ENCODE data around the gene RAET1E. TPM values are rescaled to one million over a fixed set of nuclear protein-coding genes. Genes with fewer than 3 reads are reported as not detected.

The RAET1E gene
- total RNA-seq, 1 donor from 2014 or later = not detected

GRCh38 chr6:149885888-149886287 is 12.0 kb downstream of the RAET1E start:
- Mint-ChIP-seq H3K4me1 (no peaks in the 10 kb centered on the region), H3K27ac (no peak overlapping the region), H3K4me3 (no peak overlapping the region), H3K27me3 (peaks cover 29% of the 10 kb centered on the region), H3K9me3 (no peaks in the 10 kb centered on the region), H3K36me3 (ENCODE audit: low read depth) (no peaks in the 10 kb centered on the region)
- intact Hi-C loops (cut with micrococcal nuclease) = no loop called here
- no peak for DNase-seq

GRCh38 chr6:149884617-149885016 is 13.3 kb downstream of the RAET1E start:
- no peaks in the 10 kb centered on the region for H3K36me3 Mint-ChIP-seq (ENCODE audit: low read depth)
- H3K27me3 Mint-ChIP-seq = peaks cover 39% of the 10 kb centered on the region
- H3K4me1 Mint-ChIP-seq = no peaks in the 10 kb centered on the region
- intact Hi-C loops (cut with micrococcal nuclease) = no loop called here
- H3K4me3 Mint-ChIP-seq = no peak overlapping the region
- H3K27ac Mint-ChIP-seq = no peak overlapping the region
- DNase-seq = no peak
- H3K9me3 Mint-ChIP-seq = no peaks in the 10 kb centered on the region

- Mint-ChIP-seq H3K4me1 (no peaks in the 10 kb centered on the region), H3K9me3 (no peaks in the 10 kb centered on the region), H3K4me3 (no peak overlapping the region), H3K36me3 (ENCODE audit: low read depth) (no peaks in the 10 kb centered on the region), H3K27ac (no peak overlapping the region), H3K27me3 (peaks cover 40% of the 10 kb centered on the region)
- DNase-seq = no peak
- intact Hi-C loops (cut with micrococcal nuclease) = no loop called here
Observed at GRCh38 chr6:149884215-149884614, 13.7 kb downstream of the RAET1E start.

GRCh38 chr6:149881860-149882259 is 16.1 kb downstream of the RAET1E start:
- no peak overlapping the region for H3K27ac Mint-ChIP-seq

GRCh38 chr6:149881066-149881766 is 16.7 kb downstream of the RAET1E start:
- intact Hi-C loops (cut with micrococcal nuclease) = no loop called here
- no peak overlapping the region for H3K27ac Mint-ChIP-seq
- no peak overlapping the region for H3K4me3 Mint-ChIP-seq
- no peaks in the 10 kb centered on the region for H3K36me3 Mint-ChIP-seq (ENCODE audit: low read depth)
- H3K4me1 Mint-ChIP-seq = no peaks in the 10 kb centered on the region
- no peaks in the 10 kb centered on the region for H3K9me3 Mint-ChIP-seq
- no peak for DNase-seq
- H3K27me3 Mint-ChIP-seq = peaks cover 48% of the 10 kb centered on the region

More at GRCh38 chr6:149881860-149882259, 16.1 kb downstream of the RAET1E start:
- no peaks in the 10 kb centered on the region for H3K36me3 Mint-ChIP-seq (ENCODE audit: low read depth)
- H3K9me3 Mint-ChIP-seq = no peaks in the 10 kb centered on the region
- intact Hi-C loops (cut with micrococcal nuclease) = no loop called here
- H3K27me3 Mint-ChIP-seq = peaks cover 47% of the 10 kb centered on the region
- no peak for DNase-seq
- H3K4me1 Mint-ChIP-seq = no peaks in the 10 kb centered on the region
- H3K4me3 Mint-ChIP-seq = no peak overlapping the region

- H3K36me3 Mint-ChIP-seq (ENCODE audit: low read depth) = no peaks in the 10 kb centered on the region
- DNase-seq = no peak
- H3K4me3 Mint-ChIP-seq = no peak overlapping the region
- H3K9me3 Mint-ChIP-seq = no peaks in the 10 kb centered on the region
- no peaks in the 10 kb centered on the region for H3K4me1 Mint-ChIP-seq
- H3K27ac Mint-ChIP-seq = no peak overlapping the region
- intact Hi-C loops (cut with micrococcal nuclease) = no loop called here
- peaks cover 61% of the 10 kb centered on the region for H3K27me3 Mint-ChIP-seq
Observed at GRCh38 chr6:149877659-149878058, 20.3 kb downstream of the RAET1E start.

- Mint-ChIP-seq H3K27ac (no peak overlapping the region), H3K4me3 (no peak overlapping the region), H3K27me3 (peaks cover 62% of the 10 kb centered on the region), H3K4me1 (no peaks in the 10 kb centered on the region), H3K9me3 (no peaks in the 10 kb centered on the region), H3K36me3 (ENCODE audit: low read depth) (no peaks in the 10 kb centered on the region)
- DNase-seq = no peak
- intact Hi-C loops (cut with micrococcal nuclease) = no loop called here
Observed at GRCh38 chr6:149876241-149876933, 21.5 kb downstream of the RAET1E start.

- intact Hi-C loops (cut with micrococcal nuclease) = no loop called here
- H3K36me3 Mint-ChIP-seq (ENCODE audit: low read depth) = no peaks in the 10 kb centered on the region
- peaks cover 2% of the 10 kb centered on the region for H3K4me1 Mint-ChIP-seq
- peaks cover 52% of the 10 kb centered on the region for H3K27me3 Mint-ChIP-seq
- no peaks in the 10 kb centered on the region for H3K9me3 Mint-ChIP-seq
- DNase-seq = no peak
- no peak overlapping the region for H3K4me3 Mint-ChIP-seq
- H3K27ac Mint-ChIP-seq = no peak overlapping the region
Observed at GRCh38 chr6:149872233-149872632, 25.7 kb downstream of the RAET1E start.

GRCh38 chr6:149871182-149871581 is 26.7 kb downstream of the RAET1E start:
- no peak overlapping the region for H3K4me3 Mint-ChIP-seq
- DNase-seq = no peak
- peaks cover 50% of the 10 kb centered on the region for H3K27me3 Mint-ChIP-seq
- H3K27ac Mint-ChIP-seq = no peak overlapping the region
- no peaks in the 10 kb centered on the region for H3K9me3 Mint-ChIP-seq
- no peaks in the 10 kb centered on the region for H3K36me3 Mint-ChIP-seq (ENCODE audit: low read depth)
- intact Hi-C loops (cut with micrococcal nuclease) = no loop called here
- peaks cover 5% of the 10 kb centered on the region for H3K4me1 Mint-ChIP-seq

- Mint-ChIP-seq H3K4me3 (no peak overlapping the region), H3K27me3 (peaks cover 50% of the 10 kb centered on the region), H3K4me1 (peaks cover 10% of the 10 kb centered on the region), H3K9me3 (no peaks in the 10 kb centered on the region), H3K27ac (no peak overlapping the region), H3K36me3 (ENCODE audit: low read depth) (no peaks in the 10 kb centered on the region)
- no peak for DNase-seq
- intact Hi-C loops (cut with micrococcal nuclease) = no loop called here
Observed at GRCh38 chr6:149869275-149869892, 28.5 kb downstream of the RAET1E start.

GRCh38 chr6:149867876-149868640 is 29.9 kb downstream of the RAET1E start:
- no peak for DNase-seq
- H3K9me3 Mint-ChIP-seq = no peaks in the 10 kb centered on the region
- no peaks in the 10 kb centered on the region for H3K36me3 Mint-ChIP-seq (ENCODE audit: low read depth)
- intact Hi-C loops (cut with micrococcal nuclease) = no loop called here
- no peak overlapping the region for H3K4me3 Mint-ChIP-seq
- peaks cover 10% of the 10 kb centered on the region for H3K4me1 Mint-ChIP-seq
- H3K27ac Mint-ChIP-seq = no peak overlapping the region
- H3K27me3 Mint-ChIP-seq = peaks cover 39% of the 10 kb centered on the region

GRCh38 chr6:149864578-149865535 is 33.1 kb downstream of the RAET1E start:
- Mint-ChIP-seq H3K36me3 (ENCODE audit: low read depth) (no peaks in the 10 kb centered on the region), H3K4me1 (peaks cover 20% of the 10 kb centered on the region), H3K4me3 (peak overlapping the region; percentile 61), H3K27me3 (peaks cover 39% of the 10 kb centered on the region), H3K27ac (no peak overlapping the region), H3K9me3 (no peaks in the 10 kb centered on the region)
- DNase-seq = peak; percentile 82
- intact Hi-C loops (cut with micrococcal nuclease) = loop anchor here (1.0 to 5.0 kb wide), 5 partner anchors 25 to 318 kb away; partner anchors contain the start of genes GINM1, PPIL4 and RAET1G
